AG09319 (cell line): Measurements from ENCODE around the gene SORT1.

Experiments
- DNase-seq: peaks from one replicate; pipeline ENCODE4 v3.0.0-alpha.2; 2010; ENCODE audit warnings: low read depth; ENCODE audit errors: extremely low read depth
- TF ChIP-seq, protein P1 (sequence below): IDR thresholded peaks from 2 replicates; pipeline ENCODE4 v1.5.1; 2011; ENCODE audit warnings: low read depth, mild to moderate bottlenecking, inconsistent platforms, low read length, moderate library complexity

Gene SORT1

DNA sequence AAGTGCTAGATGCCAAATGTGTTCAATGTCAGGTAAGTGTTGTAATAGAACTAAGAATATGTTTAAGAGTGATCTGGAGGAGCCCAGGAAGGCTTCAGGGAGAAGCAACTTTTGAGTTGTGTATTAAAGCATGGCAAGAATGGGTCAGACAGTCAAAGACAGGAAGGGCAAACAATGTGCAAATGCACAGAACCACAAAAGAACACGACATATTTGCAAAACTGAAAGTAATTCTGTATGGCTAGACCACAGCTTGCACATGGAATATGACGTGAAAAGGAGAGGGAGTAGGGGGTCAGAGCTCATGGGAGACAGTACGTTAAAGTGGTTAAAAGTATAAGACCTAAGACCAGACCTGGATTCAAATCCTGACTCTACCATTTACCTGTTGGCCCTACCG is 7.1 kb upstream of the SORT1 start:
- no peak for DNase-seq
- TF ChIP-seq, protein P1, sequence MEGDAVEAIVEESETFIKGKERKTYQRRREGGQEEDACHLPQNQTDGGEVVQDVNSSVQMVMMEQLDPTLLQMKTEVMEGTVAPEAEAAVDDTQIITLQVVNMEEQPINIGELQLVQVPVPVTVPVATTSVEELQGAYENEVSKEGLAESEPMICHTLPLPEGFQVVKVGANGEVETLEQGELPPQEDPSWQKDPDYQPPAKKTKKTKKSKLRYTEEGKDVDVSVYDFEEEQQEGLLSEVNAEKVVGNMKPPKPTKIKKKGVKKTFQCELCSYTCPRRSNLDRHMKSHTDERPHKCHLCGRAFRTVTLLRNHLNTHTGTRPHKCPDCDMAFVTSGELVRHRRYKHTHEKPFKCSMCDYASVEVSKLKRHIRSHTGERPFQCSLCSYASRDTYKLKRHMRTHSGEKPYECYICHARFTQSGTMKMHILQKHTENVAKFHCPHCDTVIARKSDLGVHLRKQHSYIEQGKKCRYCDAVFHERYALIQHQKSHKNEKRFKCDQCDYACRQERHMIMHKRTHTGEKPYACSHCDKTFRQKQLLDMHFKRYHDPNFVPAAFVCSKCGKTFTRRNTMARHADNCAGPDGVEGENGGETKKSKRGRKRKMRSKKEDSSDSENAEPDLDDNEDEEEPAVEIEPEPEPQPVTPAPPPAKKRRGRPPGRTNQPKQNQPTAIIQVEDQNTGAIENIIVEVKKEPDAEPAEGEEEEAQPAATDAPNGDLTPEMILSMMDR: no peak

DNA sequence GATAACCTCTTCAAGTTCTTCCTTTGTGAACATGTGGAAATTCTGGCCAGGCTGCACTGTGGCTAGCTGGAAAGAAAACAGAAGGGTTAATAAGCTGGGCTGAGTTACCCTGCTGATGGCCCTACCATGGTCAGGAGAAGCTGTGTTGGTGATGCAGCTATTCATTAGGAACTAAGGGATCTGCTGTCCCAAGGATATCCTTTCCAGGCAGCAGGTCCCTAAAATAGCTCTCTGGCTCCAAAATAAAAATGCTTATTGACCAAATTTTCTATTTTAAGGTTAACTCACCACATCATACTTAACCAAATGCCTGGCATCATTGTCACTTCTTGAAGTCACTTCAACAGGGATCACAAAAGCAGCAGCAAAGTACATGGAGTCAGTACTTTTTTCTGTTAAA is 4.3 kb upstream of the SORT1 start:
- no peak for DNase-seq
- TF ChIP-seq, protein P1: no peak

DNA sequence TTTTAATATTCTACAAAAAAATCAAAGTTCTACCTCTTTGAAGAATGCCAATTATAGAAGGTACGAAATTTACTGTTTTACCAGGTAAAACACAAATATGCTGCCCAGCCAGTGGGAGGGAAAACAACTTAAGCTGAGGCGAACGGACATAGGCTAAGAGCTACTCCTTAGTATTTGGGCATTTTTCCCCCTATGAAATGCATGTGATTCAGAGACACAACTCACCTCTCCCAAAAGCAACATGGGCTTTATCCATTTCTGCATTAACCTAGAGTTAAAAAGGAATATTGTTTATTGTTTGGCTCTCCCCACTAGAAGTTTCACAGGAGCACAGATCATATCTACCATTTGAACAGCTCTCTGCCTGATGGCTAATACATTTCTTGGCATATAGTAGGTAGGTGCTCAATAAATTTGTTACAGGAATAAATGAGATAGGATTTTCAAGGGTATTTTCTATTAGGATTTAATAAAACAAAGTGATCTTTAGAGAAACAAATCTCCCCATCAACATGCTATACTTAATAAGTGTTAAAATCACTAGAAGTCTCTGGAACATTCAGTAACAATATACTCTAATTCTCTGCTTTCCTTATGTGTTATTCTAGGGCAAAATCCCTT is 2.4 kb upstream of the SORT1 start:
- no peak for DNase-seq
- TF ChIP-seq, protein P1: no peak

DNA sequence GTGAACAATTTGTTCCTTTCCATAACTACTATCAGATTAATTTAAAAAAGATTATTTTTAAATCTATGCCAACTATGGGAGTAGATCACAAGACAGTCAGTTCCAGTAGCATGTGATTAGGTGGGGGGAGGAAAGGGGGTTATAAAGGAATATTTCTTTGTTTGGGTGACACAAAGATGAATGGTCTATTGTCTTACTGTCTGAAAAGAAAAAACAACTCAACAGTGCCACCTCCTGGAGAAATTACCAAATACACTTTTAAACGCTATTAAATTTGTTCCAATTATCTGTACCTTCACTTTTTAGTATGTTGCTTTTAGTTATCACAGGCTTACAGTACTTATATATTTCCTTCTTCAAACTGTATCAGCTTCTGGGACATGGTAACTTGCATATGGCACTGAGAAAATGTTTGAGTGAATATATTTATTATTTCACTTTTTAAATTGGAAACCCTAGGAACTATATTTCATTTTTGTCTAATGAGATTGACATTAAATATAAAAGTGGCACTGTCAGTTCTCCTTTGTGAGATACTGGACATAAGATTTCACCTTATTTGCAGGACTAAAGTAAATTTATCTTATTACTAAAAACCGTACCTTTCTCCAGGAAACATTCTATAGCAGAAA is 1.7 kb upstream of the SORT1 start:
- TF ChIP-seq, protein P1: peak; percentile 29
- no peak for DNase-seq

DNA sequence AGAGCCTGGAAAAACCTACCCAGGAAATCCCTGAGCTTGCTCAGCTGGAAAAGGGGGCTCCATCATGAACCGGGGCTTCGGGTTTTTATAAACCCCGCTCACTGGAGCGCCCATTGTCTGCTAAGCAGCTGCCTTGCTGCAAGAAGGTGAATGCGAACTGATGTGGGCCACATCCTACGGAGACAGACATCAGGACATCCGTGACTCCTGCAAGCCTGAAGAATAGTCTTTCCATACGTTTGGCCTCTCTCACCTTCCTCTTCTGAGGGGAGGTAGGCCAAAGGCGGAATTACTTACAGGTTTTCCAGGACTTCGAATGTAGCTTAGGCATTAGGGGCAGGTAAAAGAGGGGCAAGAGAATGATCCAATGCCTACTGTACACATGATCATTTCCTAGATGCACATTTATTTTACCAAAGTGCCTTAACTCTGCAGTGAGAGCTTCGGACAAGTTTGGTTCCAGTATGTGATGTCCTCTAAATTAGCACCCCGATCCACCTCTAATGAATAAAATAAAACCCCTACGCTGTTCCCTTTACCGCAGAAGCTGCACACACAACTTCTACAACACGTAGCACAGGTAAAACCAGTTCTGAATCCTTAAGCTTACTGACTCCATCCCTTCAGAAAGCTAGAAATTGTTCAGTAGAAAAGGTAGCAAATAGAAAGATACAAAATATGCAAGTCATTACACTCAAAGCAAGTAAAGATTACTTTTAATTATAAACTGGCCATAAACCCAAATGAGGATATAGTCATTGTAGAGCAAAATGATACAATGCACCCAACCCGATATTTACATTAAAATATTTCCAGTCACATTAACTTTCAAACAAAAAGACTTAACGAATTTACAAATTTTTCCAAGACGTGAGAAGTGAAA is 866 bp upstream of the SORT1 start:
- TF ChIP-seq, protein P1: no peak
- no peak for DNase-seq

DNA sequence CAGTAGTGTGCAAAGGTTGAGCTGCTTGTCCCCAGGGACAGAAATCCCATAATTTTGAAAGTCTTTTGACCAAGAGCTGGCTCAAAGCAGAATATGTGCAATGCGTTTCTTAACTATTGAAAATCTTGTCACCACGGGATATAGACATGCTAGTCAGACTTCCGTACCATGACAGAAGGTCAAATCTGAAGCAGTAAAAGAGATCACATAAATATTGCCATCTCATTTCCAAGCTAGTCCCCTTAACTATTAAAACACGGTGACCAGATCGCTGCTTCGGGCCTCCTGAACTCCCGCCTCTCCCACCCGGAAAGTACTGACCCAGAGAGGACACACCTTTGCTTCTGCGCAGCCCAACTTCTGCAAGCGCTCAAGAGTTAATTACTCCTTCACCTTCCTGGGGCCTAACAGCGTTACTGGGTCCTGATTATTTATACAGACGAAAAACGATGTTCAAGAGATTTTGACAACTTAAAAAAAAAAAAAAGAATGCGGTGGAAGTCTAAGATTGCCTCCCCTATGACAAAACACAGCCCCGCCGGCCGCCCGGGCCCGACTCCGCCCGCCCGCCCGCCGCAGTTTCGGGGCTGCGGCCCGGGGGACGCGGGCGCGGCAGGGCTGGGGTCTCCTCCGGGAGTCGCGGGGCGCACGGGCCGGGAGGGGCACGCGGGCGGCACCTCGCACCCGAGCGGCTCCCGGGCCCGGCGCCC is 692 bp downstream of the SORT1 start:
- TF ChIP-seq, protein P1: no peak
- no peak for DNase-seq

DNA sequence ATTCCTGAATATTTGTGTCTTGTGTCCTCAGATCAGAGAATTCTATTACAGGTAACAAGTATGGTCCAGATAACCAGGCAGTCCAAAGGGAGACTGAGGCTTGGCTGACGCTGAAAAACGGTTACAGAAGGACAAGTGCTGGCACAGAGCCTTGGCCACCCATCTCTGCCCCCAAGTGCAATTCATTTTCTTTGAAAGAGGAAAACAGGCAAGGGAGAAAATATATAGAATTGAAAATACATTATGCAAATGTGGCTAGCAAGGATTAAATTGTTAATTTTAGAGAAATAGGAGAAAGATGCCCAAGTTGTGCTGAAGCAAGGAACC is 1.2 kb downstream of the SORT1 start:
- TF ChIP-seq, protein P1: no peak
- DNase-seq: no peak
